Endothelial cell of umbilical vein (primary cell): ENCODE results near the gene MAP1B.

Experiments used
- EZH2 ChIP-seq: IDR thresholded peaks from 2 replicates; pipeline ENCODE4 v1.6.1; 2012; ENCODE audit warnings: borderline replicate concordance, low read depth, mild to moderate bottlenecking, moderate library complexity, low read length, inconsistent platforms; ENCODE audit not compliant: severe bottlenecking
- JUN ChIP-seq: IDR thresholded peaks from 2 replicates; pipeline ENCODE4 v1.6.1; 2011; ENCODE audit warnings: borderline replicate concordance, low read depth; ENCODE audit not compliant: insufficient read length, insufficient read depth
- POLR2A ChIP-seq: IDR thresholded peaks from 2 replicates; pipeline ENCODE4 v1.6.1; 2012; ENCODE audit warnings: low read depth, mild to moderate bottlenecking, control low read depth, low read length
- POLR2AphosphoS5 ChIP-seq: IDR thresholded peaks from 2 replicates; pipeline ENCODE4 v1.6.1; 2012; ENCODE audit warnings: low read depth, mild to moderate bottlenecking, control low read depth, low read length, moderate library complexity; ENCODE audit not compliant: insufficient read depth
- TF ChIP-seq, protein P1 (sequence below): IDR thresholded peaks from 2 replicates; pipeline ENCODE4 v1.6.1; 2011; ENCODE audit not compliant: insufficient read depth, insufficient read length
- TF ChIP-seq, protein P2 (sequence below), 2 donors: IDR thresholded peaks; 1 replicate in 1 of 2; 2 replicates in 1 of 2; pipeline ENCODE4 v1.5.1; 2011; ENCODE audit warnings: low read length in 2 of 2, mild to moderate bottlenecking in 2 of 2, moderate library complexity in 2 of 2, control low read depth in 1 of 2, inconsistent platforms in 1 of 2, low read depth in 1 of 2; ENCODE audit not compliant: insufficient read depth in 1 of 2; ENCODE audit errors: extremely low read depth in 1 of 2

DNA sequence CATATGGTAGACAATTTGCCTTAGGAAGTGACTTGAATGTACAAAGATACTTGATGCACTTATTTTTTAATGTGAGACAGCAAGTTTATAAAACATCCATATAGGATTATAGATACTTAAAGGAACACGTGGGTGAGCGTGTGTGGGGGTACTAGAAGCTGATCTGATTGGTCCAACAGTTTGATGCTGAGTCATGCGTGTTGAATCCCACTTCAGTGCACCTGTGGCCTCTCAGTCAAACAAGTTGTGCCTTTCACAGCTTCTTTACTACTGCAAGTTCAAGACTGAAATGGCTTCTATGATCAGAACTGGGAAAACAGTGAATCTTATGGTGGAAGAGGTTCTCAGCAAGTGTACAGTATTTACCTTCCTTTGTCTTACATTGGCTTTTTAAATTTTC is 98.9 kb downstream of the MAP1B start:
- TF ChIP-seq, protein P1, sequence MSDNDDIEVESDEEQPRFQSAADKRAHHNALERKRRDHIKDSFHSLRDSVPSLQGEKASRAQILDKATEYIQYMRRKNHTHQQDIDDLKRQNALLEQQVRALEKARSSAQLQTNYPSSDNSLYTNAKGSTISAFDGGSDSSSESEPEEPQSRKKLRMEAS = no peak
- no peak for TF ChIP-seq POLR2AphosphoS5
- TF ChIP-seq POLR2A = no peak
- no peak for TF ChIP-seq EZH2
- TF ChIP-seq, protein P2, sequence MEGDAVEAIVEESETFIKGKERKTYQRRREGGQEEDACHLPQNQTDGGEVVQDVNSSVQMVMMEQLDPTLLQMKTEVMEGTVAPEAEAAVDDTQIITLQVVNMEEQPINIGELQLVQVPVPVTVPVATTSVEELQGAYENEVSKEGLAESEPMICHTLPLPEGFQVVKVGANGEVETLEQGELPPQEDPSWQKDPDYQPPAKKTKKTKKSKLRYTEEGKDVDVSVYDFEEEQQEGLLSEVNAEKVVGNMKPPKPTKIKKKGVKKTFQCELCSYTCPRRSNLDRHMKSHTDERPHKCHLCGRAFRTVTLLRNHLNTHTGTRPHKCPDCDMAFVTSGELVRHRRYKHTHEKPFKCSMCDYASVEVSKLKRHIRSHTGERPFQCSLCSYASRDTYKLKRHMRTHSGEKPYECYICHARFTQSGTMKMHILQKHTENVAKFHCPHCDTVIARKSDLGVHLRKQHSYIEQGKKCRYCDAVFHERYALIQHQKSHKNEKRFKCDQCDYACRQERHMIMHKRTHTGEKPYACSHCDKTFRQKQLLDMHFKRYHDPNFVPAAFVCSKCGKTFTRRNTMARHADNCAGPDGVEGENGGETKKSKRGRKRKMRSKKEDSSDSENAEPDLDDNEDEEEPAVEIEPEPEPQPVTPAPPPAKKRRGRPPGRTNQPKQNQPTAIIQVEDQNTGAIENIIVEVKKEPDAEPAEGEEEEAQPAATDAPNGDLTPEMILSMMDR (IDR thresholded peaks at IDR 0.05; ENCODE audit: extremely low read depth in 1 of 2, insufficient read depth in 1 of 2, low read depth in 1 of 2, low read length in 2 of 2) = no peak
- TF ChIP-seq JUN = no peak
